ENCODE results near the gene PRDM15. TPM values are rescaled to one million over a fixed set of nuclear protein-coding genes. Genes with fewer than 3 reads are reported as not detected.

The PRDM15 gene
- total RNA-seq, 1 experiment from 2014 or later, result 10.4 TPM

DNA sequence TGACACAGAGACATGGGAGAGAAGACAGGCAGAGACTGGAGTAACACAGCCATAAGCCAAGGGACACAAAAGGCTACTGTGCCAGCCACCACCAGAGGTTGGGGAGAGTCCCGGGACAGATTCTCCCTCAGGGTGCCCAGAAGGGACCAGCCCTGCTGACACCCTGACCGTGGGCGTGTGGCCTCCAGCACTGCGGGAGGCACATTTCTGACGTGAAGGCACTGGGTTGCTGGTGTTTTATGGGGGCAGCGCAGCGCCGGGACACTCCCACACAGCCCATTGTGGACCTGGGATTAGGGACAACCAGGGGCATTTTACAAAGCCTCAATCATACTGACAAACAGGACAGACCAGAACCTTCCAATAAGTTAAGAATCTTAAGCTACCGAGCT is 26.2 kb downstream of the PRDM15 start:
- H3K4me3 Mint-ChIP-seq (ENCODE audit: low read depth, unreplicated experiment), result no peak overlapping the region
- no peaks in the 10 kb centered on the region for H3K36me3 Mint-ChIP-seq (ENCODE audit: insufficient read depth, unreplicated experiment)

GRCh38 chr21:41852151-41852928 is 26.8 kb downstream of the PRDM15 start:
- H3K4me1 Mint-ChIP-seq (ENCODE audit: low read depth, unreplicated experiment), result no peaks in the 10 kb centered on the region
- no peak for TF ChIP-seq CTCF (IDR thresholded peaks at IDR 0.05; ENCODE audit: unreplicated experiment)
- no peak overlapping the region for H3K4me3 Mint-ChIP-seq (ENCODE audit: low read depth, unreplicated experiment)
- no peak for DNase-seq
- H3K27ac Mint-ChIP-seq (ENCODE audit: unreplicated experiment), result no peak overlapping the region
- no TSS peak for BruUV-seq (replicated peaks)
- no peaks in the 10 kb centered on the region for H3K9me3 Mint-ChIP-seq (ENCODE audit: low read depth, unreplicated experiment)
- H3K36me3 Mint-ChIP-seq (ENCODE audit: insufficient read depth, unreplicated experiment), result no peaks in the 10 kb centered on the region
- CTCF ChIA-PET, result no interaction called here
- H3K27me3 Mint-ChIP-seq (ENCODE audit: unreplicated experiment), result no peaks in the 10 kb centered on the region
- intact Hi-C loops (cut with micrococcal nuclease; ENCODE audit: unreplicated experiment), result no loop called here

More for the DNA sequence above, 26.2 kb downstream of the PRDM15 start:
- Mint-ChIP-seq H3K27ac (ENCODE audit: unreplicated experiment) (no peak overlapping the region), H3K27me3 (ENCODE audit: unreplicated experiment) (no peaks in the 10 kb centered on the region), H3K9me3 (ENCODE audit: low read depth, unreplicated experiment) (no peaks in the 10 kb centered on the region), H3K4me1 (ENCODE audit: low read depth, unreplicated experiment) (no peaks in the 10 kb centered on the region)
- TF ChIP-seq CTCF (IDR thresholded peaks at IDR 0.05; ENCODE audit: unreplicated experiment), result no peak
- intact Hi-C loops (cut with micrococcal nuclease; ENCODE audit: unreplicated experiment), result no loop called here
- no peak for DNase-seq
- CTCF ChIA-PET, result no interaction called here
- no TSS peak for BruUV-seq (replicated peaks)

DNA sequence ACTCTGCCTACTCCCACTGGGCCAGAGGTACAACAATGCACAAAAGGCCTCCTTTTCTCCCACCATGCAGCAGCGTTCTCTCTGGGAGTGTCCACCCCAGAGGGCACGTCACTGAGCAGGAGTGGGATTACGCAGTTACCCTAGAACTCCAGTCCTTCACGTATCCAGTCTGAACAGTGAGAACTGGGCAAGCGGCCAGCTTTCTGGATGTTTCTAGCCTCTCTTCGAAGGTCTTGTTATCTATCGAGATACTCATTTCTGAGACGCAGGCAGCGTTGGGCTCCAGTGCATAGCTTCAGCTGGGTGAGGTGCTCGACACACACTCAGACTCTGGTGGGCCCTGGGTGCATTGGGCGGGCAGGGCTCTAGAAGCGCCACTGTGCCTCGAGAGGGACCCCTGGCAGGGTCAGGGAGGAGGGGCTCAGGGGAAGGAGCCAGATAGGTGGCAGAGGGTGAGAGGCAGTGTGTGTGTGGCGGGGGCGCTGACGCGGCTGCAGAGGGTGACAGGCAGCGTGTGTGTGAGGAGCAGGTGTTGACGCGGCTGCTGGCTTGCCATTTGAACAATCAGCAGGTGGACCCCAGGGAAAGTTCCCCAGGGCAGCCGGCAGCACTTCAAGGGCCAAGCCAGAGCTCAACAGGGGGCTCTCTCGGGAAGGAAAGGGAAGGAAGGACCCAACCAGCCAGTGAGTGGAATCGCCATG is 27.9 kb downstream of the PRDM15 start:
- CTCF ChIA-PET, result no interaction called here
- no peak for TF ChIP-seq CTCF (IDR thresholded peaks at IDR 0.05; ENCODE audit: unreplicated experiment)
- Mint-ChIP-seq H3K36me3 (ENCODE audit: insufficient read depth, unreplicated experiment) (no peaks in the 10 kb centered on the region), H3K27me3 (ENCODE audit: unreplicated experiment) (no peaks in the 10 kb centered on the region), H3K27ac (ENCODE audit: unreplicated experiment) (no peak overlapping the region), H3K4me1 (ENCODE audit: low read depth, unreplicated experiment) (no peaks in the 10 kb centered on the region), H3K4me3 (ENCODE audit: low read depth, unreplicated experiment) (no peak overlapping the region), H3K9me3 (ENCODE audit: low read depth, unreplicated experiment) (no peaks in the 10 kb centered on the region)
- intact Hi-C loops (cut with micrococcal nuclease; ENCODE audit: unreplicated experiment), result no loop called here
- DNase-seq, result no peak
- BruUV-seq (replicated peaks), result no TSS peak

DNA sequence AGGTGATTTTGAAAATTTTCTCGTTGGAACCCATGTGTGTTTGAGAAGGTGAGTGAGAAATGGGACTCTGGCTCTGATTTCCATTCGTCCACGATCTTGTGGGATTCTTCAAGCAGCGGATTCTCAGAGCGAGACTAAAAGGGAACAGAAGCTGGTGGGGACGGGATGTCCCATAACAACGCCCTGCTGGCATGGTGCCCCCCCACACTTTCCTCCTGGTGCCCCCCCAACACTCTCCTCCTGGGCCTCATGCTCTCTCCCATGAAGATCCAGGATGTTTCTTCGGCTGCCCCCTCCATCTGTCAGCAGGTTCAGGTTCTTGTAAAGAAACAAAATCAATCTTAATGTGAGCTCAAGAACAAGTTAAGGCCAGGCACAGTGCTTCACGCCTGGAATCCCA is 29.1 kb downstream of the PRDM15 start:
- CTCF ChIA-PET, result no interaction called here
- Mint-ChIP-seq H3K9me3 (ENCODE audit: low read depth, unreplicated experiment) (no peaks in the 10 kb centered on the region), H3K4me1 (ENCODE audit: low read depth, unreplicated experiment) (no peaks in the 10 kb centered on the region), H3K27ac (ENCODE audit: unreplicated experiment) (no peak overlapping the region), H3K4me3 (ENCODE audit: low read depth, unreplicated experiment) (no peak overlapping the region), H3K27me3 (ENCODE audit: unreplicated experiment) (no peaks in the 10 kb centered on the region), H3K36me3 (ENCODE audit: insufficient read depth, unreplicated experiment) (no peaks in the 10 kb centered on the region)
- no peak for DNase-seq
- BruUV-seq (replicated peaks), result no TSS peak
- no peak for TF ChIP-seq CTCF (IDR thresholded peaks at IDR 0.05; ENCODE audit: unreplicated experiment)
- intact Hi-C loops (cut with micrococcal nuclease; ENCODE audit: unreplicated experiment), result no loop called here

Data from Calu3 (cell line).